GM10248 (cell line): ENCODE measurements around the gene DCUN1D3.

Source experiments
- CTCF ChIA-PET: fragments of 300-600 bp; sonication (Branson Sonifier 250); formaldehyde crosslinking; extraction: SDS; loops from one replicate; lab custom pipeline; 2021; ENCODE audit warnings: antibody characterized with exemption; lab: Yijun Ruan, JAX
- POLR2A ChIA-PET: fragments of 350-650 bp; sonication (Branson Sonifier 250); formaldehyde crosslinking; extraction: SDS; loops from one replicate; lab custom pipeline; 2020; ENCODE audit warnings: antibody characterized with exemption; lab: Yijun Ruan, JAX
- DNase-seq: peaks from one replicate; pipeline ENCODE4 v3.0.0; 2012; ENCODE audit errors: extremely low spot score
- TF ChIP-seq, protein P1 (sequence below): IDR thresholded peaks from 2 replicates; pipeline ENCODE4 v1.5.1; 2012; ENCODE audit warnings: mild to moderate bottlenecking, low read depth; ENCODE audit errors: extremely low read depth, missing control alignments, control extremely low read depth

DCUN1D3 gene

DNA sequence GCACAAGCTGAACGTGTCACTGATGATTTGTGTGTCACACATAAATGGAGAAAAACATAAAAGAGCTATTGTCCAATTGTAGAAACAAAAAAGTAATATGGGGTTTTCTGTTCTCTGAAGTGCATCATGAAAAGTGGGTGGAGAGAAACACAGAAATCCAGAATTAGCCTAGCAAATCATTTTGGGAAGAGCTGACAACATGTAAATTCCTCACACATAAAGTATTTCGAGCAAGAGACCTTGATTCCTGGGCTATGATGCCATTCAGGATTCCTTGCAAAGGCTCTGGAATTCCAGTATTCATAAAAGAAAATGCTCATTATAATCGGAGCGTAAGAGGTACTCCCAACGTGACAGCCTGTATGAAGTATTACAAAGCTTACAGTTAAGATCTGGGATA, 1.1 kb downstream of the DCUN1D3 start:
- ChIA-PET CTCF (interaction anchor here (0.9 to 2.0 kb wide), 2 partner anchors 11 to 49 kb away, joined by 3 to 7 read pairs; no protein-coding TSS in a partner anchor), POLR2A (interaction anchor here (0.9 kb wide), 1 partner anchor 34 kb away, joined by 4 read pairs; no protein-coding TSS in a partner anchor)
- DNase-seq, result no peak
- TF ChIP-seq, protein P1, sequence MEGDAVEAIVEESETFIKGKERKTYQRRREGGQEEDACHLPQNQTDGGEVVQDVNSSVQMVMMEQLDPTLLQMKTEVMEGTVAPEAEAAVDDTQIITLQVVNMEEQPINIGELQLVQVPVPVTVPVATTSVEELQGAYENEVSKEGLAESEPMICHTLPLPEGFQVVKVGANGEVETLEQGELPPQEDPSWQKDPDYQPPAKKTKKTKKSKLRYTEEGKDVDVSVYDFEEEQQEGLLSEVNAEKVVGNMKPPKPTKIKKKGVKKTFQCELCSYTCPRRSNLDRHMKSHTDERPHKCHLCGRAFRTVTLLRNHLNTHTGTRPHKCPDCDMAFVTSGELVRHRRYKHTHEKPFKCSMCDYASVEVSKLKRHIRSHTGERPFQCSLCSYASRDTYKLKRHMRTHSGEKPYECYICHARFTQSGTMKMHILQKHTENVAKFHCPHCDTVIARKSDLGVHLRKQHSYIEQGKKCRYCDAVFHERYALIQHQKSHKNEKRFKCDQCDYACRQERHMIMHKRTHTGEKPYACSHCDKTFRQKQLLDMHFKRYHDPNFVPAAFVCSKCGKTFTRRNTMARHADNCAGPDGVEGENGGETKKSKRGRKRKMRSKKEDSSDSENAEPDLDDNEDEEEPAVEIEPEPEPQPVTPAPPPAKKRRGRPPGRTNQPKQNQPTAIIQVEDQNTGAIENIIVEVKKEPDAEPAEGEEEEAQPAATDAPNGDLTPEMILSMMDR, result no peak

DNA sequence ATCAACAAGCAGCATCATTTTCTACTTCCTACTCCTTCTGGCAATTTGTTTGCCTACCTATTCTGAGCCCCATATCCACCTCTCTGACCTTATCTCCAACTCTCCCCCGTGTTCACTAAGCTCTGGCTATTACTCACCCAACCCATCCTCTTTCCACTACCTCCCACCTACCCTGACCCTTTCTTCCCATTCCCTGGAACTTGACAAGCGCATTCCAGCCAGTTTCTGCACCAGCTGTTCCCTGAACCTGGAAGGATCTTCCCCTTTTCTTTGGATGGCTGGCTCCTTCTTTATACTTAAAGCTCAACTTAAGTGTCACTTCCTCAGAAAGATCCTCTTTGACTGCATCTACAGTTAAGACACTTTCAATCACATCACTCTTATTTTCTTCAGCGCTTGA, 2.2 kb downstream of the DCUN1D3 start:
- CTCF ChIA-PET, result interaction anchor here (0.8 to 2.1 kb wide), 4 partner anchors 17 to 48 kb away, joined by 3 to 7 read pairs (median 4); no protein-coding TSS in a partner anchor
- TF ChIP-seq, protein P1, result no peak
- POLR2A ChIA-PET, result no interaction called here
- no peak for DNase-seq

DNA sequence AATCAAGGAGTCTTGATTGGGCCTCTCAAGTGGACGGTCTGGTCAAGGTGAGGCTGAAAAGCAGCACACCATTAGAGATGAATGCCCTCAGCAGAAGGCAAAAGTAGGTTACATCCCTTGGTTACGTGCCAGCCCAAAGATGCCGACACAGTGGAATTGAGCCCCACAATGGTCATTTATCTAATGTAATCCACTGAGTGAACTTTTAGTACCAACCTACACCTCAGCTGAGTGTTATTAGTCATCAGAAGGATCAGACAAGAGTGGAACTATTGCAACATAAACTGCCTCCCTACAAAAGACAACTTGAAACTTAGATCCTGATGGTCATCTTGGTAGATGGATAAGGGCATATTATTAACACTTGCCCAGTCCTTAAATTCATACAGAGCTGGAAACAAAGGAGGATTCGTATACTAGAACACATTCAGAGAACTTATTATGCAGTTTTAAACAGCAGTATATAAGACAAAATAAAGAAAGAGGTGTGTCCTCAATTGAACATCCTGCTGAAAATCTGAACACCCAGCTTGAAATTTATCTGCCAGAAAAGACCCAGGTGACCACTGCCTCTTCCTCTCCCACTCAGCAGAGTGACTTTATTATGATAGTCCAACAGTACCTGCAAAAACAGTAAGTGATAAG, 2.8 kb downstream of the DCUN1D3 start:
- DNase-seq, result no peak

DNA sequence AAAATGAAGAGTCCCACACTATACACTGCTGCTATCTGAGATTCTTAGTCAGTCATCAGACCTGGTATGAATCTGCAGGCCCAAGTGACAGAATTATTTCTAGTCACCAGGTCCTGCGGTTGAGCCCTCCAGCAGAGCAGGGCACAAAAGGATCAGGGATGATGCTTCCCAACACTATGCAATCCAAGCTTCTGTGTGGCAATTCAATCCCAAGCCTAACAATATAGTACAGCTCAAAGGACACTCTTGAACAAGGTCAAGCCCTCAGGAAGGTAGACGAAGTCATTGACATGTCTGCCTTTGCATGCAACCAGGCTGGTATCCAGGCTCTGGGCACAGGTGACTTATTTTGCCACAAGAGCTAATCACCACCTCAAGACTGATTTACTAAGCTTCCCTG, 5.8 kb downstream of the DCUN1D3 start:
- POLR2A ChIA-PET, result no interaction called here
- TF ChIP-seq, protein P1, result no peak
- CTCF ChIA-PET, result no interaction called here
- DNase-seq, result no peak

More for the DNA sequence above, 2.8 kb downstream of the DCUN1D3 start:
- ChIA-PET CTCF (interaction anchor here (0.8 to 2.1 kb wide), 6 partner anchors 9 to 48 kb away, joined by 3 to 7 read pairs (median 4); no protein-coding TSS in a partner anchor), POLR2A (no interaction called here)
- TF ChIP-seq, protein P1, result no peak

DNA sequence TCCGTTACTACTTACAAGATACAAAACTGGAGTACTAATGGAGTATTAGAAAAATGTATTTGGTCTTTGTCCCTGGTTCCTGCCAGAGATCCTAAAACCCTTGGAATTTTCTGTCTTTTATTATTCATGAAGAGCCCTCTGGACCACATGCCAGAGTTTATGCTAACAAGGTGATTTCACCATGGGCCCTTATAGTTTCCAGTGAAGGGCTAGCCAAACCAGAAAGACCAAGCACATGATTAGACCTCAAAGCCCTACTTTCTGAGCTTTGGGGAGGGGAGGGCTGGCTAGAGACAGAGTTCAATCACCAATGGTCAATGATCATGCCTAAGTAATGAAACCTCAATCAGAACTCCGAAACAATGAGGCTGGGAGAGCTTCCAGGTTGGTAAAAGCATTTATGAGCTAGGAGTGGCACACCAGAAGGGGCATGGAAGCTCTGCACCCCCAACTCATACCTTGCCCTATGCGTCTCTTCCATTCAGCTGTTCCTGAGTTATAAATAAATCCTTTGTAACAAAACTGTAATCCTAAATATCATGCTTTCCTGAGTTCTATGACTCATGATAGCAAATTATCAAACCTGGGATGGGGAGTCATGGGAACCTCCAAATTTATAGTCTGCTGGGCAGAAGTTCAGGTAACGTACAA, 10.4 kb downstream of the DCUN1D3 start:
- no peak for DNase-seq
- ChIA-PET POLR2A (interaction anchor here (0.7 to 1.3 kb wide), 3 partner anchors 10 to 264 kb away, joined by 5 to 6 read pairs (median 6); partner anchors contain the start of genes DCUN1D3 and LYRM1), CTCF (no interaction called here)
- TF ChIP-seq, protein P1, result no peak

DNA sequence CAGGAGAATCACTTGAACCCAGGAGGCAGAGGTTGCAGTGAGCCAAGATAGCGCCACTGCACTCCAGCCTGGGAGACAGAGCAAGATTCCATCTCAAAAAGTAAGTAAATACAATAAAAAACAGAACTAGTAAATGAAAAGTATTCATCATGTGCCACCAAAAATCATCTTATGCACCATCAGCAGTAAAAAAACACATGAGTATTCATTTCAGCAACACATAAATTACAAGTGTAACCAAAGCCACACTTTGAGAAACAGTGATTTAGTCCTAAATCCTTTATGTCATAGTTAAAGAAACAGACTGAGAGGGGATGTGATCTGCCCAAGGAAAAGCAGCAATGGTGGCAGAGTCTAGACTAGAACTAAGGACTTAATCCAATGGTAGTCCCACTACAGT, 13.0 kb downstream of the DCUN1D3 start:
- ChIA-PET CTCF (interaction anchor here (1.1 to 2.0 kb wide), 5 partner anchors 10 to 115 kb away, joined by 3 to 6 read pairs (median 4); no protein-coding TSS in a partner anchor), POLR2A (no interaction called here)

More for the DNA sequence above, 13.0 kb downstream of the DCUN1D3 start:
- no peak for DNase-seq
- TF ChIP-seq, protein P1, result no peak
